ENCODE measurements around the gene FANCC.
A peak's percentile ranks its signal among the peaks of the same experiment; 100 is the strongest.

FANCC gene

DNA sequence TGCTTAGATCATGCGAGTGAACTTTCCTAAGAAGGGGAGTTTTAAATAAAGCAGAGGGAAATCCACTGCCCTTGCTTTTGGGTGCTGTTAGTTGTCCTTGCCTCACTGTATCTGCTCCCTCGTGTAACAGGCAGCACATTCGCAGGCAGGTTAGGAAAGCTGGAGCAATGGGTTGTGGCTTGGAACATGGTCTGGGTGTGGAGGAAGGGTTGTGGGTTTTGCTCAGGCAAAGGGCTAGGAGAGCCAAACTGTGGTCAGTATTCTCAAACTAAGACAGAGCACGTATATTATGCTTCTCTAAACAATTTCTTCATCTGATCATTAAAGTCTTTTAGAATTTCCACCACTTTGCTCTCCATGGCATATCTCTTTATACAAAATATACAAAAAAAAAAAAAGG is 135.7 kb downstream of the FANCC start:
- no peak for DNase-seq

DNA sequence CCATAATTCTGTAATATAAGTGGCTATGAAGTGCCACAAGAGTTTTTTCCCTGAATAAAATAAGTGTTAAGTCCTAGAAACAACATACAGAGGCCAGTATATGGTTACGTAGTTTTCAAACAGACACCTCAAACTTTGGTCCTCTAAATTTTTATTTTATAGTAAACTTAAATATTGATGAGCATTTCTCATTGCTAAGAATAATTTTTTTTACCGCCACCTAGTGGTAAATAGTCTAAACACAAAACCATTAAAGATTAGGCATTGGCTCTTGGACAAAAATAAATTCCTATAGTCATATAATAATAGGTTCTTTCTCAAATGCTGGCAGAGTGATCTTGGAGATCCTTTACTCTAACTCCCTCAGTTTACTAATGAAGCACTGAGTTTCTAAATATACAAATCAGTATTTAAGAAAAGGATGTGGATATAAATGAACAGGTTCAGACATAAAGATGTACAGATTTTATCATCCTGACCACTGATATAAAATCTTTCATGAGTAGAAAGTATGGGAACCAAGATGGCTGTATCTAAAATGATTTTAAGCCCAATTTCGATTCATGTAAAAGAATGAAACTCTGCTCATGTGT is 136.2 kb downstream of the FANCC start:
- no peak for DNase-seq

DNA sequence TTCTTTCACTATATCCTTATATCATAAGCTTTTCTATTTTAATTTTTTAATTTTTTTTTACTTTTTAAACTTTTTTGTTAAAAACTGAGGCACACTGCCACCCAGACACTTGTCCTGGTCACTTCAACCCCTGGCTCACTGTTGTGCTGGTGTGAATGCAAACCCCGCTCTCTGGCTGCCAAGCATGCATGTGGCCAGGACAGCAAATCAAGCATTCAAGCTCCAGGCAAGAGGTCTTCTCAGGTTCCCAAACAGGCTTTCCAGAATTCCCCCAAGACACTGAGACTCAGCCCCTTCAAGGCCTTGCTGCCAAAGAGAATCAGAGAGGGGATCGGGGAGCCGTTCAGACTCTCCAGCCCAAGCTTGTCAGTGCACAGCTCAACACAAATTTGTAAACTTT is 139.9 kb downstream of the FANCC start:
- DNase-seq = no peak

DNA sequence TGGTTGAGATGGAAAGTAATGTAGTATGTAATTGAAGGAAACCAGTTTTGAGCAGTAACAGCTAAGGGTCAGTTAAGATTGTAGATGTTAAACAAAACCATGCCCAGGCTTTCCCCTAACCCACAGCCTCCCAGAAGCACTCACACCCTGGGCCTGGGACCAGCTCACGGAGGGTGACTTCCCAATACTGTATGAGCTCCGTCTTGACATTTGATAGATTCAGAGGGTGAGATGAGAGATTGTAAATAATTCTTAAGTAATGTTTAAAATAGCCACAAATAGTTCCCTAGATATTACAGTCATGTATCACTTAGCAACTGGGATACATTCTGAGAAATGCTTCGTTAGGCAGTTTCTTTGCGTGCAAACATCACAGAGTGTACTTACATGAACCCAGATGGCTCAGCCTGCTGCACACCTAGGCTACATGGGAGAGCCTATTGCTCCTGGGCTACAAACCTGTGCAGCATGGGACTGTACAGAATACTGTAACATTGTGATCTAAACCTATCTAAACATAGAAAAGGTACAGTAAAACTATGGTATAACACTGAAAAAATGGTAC is 140.7 kb downstream of the FANCC start:
- no peak for DNase-seq

DNA sequence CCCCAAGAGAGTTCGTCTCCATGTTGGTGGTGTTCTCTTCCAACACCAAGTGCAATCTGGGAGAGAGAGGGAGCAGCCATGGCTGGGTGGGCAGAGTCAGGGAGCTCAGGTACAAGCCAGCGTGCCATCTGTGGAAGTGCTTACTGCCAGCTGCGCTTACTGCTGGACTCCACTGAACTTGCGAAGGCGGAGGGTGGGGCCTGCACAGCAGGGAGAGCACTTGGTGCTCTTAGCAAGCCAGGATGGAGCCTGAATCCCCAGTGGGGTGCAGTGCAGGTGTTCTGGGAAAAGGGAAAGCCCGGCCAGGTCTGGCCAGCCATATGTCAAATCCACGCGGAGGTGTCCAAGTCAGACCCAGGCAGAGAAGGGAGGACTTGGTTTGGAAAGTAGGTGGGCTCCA is 142.0 kb downstream of the FANCC start:
- DNase-seq = no peak

DNA sequence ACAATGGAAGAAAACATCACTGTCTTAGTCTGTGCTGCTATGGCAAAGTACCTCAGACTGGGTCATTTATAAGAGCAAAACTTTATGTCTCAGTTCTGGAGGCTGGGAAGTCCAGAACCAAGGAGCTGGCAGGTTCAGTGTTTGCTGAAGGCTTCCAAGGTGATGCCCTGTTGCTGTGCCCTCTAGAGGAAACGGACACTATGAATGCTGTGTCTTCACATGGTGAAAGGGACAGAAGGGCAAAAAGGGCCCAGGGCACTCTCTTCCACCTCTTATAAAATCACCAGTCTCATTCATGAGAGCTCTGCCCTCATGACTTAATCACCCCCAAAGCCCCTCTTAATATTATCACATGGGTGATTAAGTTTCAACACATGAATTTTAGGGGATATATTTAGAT is 143.5 kb downstream of the FANCC start:
- DNase-seq = no peak

DNA sequence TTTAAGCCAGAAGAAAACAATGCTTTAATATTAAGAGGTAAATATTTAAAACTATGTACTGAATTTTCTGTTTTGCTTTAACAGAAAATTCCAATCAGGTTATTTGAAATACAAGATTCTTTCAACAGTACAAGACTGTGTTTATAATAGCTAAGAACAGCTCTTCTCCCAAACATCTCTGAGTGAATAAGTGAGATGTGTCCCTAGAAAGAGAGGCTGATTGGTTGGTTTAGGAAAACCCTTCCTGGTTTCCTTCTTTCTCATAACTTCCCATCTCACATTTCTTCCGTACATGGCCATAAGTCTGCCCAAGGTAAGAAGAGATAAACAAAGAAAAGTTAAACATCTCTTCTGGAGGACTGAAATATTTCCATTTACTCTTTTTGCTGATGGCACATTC is 145.9 kb downstream of the FANCC start:
- DNase-seq = no peak

DNA sequence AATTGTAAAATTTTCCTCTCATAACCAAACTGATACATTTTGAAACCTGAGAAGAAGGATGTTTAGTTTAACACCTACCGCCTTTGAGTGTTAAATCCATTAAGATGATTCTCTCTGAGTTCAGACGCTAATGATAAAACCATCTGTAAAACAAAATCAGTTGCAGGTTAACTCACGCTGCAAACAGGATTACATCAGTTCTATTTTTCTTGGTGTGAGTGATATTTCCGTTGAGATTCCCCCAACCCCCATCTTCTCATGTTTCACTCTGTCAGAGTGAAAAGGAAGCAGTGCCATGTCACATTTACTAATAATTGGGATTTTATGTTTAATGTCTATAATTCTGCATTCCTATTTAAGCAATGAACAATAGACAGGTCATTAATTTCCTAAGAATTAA is 146.5 kb downstream of the FANCC start:
- DNase-seq = no peak

DNA sequence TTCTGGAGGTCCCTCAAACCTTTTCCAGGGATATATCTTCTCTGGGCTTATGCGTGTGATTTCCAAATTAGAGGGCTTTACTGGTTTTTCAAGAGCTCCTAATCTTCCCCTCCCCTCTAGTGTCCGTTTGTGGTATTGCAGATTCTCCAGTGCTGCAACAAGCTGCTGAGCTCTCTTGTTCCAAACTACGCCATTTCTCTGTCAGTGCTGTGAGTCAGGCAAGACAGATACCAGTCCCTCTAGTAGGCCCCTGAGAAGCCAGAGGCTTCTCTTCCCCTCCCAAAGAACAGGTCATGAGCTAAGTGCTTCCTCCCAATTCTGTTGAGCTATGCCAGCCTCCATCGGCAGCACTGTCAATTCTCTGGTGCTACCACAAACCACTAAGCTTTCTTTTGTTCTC is 149.5 kb downstream of the FANCC start:
- peak; percentile 45 for DNase-seq

DNA sequence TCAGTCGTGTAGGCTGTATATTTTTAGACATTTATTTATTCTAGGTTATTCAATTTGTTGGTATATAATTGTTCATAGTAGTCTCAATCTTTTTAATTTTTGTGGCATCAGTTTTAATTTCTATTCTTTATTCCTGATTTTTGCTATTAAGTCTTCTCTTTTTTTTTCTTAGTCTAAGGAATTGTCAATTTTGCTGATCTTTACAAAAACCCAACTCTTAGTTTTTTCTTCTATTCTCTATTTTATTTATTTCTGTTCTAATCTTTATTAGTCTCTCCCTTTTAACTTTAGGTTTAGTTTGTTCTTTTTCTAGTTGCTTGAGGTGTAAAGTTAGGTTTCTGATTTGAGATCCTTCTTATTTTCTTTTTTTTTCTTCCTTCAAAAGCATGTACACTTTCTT is 152.5 kb downstream of the FANCC start:
- no peak for DNase-seq

DNA sequence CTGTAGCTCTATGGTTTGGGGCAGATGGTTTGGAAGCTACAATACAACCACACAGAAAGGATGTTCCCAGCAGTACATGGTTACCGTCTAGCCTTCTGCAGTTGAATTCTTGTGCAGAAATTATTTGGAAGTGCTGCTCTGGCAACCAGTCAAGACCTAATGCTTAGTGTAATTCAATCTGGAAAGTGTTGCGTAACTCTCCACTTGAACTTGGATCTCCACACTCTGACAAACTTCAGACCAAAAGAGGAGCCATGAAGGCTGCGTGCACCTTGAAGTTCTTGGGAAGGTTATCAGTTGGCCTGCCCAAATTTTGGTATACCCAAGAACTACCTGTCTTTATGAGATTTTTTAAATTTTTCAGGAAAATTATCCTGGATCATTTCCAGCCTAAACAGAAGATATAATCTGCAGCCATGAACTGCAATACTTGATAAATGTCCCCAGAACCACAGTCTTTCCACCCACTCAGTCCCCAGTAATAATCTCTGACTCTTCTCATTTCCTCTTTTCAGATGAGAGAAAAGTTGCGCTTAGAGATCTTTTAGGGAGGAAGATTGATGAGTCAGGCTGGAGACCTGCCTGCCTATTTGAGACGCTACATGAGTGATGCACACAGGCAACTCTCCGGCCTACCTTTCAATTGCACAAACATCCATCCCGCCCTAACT is 159.9 kb downstream of the FANCC start:
- DNase-seq = no peak

DNA sequence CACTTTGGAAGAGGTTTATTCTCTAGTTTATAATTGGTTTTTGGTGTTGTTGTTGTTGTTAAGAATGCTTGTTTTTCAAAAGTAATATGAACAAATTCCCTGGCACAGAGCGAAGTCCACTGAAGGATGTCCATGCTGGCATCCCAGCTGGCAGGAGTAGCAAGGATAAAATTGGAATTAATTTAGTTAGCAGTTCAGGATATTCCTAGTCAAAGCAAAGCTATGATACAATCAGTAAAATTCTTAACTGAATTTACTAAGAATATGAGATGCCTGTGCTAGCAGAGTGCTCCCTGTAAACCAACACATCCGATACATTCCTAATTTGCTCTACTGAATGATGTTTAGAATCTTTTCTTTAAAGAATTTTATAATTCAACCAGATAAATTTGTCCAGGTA is 161.4 kb downstream of the FANCC start:
- no peak for DNase-seq

DNA sequence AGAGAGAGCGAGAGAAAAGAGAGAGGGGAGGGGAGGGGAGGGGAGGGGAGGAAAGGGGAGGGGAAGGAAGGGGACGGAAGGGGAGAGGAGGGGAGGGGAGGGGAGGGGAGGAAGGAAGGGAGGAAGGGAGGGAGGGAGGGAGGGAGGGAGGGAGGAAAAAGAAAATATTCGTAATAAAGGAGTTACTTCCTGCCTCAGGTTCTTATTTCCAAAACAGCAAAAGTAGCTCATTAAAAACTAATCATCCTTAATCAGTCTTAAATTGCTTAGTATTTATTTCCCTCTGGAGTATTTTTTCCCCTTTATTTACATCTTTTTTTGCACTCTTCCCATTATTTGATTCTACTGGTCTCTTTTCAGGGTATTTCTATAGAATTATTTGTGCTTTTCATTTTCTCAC is 162.3 kb downstream of the FANCC start:
- DNase-seq = no peak

DNA sequence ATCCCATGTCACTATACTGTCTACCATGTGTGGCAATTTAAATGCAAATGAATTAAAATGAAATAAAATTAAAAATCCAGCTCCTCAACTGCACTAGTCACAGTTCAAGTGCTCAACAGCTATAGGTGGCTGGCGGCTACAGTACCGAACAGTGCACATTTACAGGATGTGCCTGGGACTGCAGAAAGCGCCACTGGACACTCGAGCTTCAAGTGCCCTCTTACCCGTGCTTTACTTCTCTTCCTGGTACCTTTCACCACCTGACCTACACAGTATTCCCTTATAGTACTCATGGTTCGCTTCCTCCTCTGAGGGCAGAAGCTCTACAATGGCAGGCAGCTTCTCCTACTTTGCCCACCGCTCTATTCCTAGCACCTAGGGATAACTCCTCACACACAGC is 166.6 kb downstream of the FANCC start:
- no peak for DNase-seq

DNA sequence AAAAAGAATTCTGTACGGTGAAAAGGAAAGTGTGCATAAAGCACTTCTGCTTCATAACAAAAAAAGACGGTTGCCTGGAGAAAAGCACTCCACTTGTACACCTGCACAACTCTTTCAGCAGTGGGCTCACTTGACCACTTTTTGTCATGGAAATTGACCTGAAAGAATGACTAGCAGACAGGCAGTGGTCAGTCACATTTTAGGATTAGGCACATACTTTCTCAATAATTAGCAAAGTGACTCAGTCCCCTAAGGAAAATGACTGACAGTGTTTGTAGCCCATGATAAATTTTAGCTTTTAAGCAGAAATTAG is 169.3 kb downstream of the FANCC start:
- DNase-seq = no peak

DNA sequence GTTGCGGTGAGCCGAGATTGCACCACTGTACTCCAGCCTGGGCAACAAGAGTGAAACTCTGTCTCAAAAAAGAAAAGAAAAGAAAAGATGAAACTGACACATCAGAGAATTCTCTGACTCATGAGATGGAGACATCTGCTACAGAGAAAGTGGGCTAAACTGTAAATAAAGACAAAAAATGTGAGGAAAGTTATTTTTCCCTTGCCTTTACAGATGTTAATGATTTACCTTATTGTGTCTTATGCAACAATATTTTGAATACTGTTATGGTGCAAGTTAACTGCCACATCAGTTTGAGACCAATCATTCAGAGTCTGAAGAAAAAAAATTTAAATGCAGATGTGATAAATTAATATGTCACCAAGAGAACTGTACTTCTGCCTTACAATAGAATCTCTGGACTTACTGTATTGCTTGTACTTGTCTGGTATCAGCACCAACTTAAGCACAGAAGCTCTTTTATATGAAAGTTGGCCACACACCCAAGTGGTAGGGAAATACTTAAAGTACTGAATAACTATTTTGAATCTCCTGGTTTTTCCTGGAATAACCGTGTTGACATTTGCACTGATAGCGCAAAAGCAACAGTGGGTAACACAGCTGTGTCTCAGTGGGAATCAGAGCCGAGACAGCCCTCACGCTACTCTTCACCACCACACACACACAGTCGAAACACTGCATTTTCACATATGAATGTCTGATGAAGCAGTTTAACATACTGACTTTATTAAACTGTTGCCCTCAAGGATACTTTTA is 169.9 kb downstream of the FANCC start:
- no peak for DNase-seq

DNA sequence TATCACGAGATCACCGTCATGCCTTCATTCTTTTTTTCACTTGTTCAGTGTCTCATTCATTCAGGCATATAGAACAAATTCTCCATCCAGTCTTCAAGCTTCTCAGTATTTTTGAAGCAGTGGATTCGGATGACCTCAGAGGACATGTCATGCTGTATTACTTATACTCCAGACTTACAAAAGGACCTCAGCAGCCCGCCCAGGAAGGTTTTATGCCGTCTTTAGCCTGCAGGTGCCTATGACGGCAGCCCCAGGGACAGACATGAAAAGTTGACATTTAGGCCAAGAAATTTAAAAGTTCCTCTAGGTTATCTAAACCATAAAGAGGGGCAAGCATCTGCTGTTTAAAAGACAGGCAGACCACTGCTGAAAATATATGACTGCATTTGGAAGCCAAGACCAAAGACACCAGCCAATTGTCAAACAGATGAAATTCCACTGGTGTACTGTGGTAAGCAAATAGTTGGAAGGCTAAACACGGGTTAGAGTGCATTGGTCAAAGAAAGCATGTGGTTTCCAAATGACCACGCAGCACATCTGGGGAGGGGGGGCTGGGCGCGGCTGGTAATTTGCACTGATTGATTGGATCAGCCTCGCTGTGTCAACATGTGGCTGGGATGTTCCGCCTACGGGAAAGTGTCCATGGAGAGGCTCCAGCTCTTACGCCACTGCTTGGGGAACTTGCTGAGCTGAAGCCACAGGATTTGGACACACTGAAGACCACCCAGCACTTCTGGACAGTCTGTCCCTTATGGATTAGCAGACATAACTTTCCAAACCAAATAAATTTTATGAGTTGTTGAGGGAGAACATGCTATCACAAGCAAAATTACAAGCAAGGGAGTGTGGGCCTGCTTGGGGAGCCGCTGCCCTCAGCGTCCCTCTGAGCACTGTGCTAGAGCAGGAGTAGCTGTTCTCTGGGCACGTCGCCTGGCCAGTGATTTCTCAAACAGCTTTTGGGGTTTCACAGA is 173.6 kb downstream of the FANCC start:
- DNase-seq = no peak

DNA sequence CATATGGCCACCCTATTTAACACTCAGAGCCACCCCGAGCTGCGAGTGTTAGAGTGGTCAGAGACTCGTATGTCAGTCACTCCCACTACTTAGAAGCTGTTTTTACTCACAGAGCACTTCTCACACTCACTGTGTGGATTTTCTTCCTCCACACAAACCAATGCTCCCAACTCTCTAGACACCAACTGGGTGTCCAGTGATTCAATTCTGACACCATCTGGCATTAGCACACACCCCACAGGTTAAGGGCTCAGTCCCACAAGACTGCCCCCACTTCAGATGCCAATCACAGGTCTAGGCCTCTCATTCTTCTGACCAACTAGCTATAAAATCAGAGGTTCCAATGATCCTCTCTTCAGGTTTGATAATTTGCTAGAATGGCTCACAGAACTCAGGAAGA is 174.8 kb downstream of the FANCC start:
- no peak for DNase-seq

DNA sequence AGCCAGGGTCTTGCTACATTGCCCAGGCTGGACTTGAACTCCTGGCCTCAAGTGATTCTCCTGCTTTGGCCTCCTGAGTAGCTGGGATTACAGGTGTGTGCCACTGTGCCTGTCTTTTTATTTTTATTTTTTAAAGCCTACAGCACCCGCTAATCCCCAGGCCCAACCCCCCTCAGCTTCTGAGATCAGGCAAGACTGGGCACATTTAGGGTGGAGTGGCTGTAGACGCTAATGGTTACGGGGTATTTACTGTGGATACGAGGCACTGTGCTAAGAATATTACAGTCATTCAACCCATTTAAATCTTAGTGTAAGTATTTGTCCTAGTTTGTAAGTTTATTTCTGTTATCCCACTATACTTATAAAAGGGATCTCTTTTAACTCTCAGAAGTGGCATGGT is 175.2 kb downstream of the FANCC start:
- no peak for DNase-seq

DNA sequence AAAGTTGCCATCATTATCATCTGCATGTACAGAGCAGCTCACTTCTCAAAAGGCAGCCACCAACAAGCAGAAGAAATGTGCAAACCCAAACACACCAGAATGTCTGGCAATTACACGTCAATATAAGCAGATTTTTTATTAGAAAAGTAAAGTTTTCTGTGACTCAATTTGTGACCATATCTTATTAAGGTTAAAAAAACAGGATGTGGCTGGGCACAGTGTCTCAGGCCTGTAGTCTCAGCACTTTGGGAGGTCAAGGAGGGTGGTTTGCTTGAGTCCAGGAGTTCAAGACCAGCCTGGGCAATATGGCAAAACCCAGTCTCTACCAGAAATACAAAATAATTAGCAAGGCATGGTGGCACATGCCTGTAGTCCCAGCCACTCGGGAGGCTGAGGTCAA is 176.7 kb downstream of the FANCC start:
- DNase-seq = no peak

DNA sequence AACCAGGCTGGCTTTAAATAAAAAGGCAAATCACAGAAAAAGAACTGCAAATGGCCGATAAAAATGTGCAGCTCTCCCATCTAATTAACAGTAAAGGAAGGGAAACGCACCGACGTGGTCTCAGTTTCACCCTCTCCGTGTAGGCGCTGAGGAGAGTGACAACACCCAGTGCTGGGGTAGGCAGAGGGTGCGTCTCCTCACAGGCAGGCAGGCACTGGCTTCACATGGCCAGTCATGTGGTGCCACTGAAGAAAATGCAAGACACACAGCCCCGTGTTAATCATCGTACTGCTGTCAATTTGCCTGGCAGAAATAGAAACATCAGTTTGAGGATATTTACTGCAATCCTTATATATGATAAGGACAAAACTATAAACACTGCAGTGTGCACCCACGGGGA is 178.4 kb downstream of the FANCC start:
- peak; percentile 36 for DNase-seq

DNA sequence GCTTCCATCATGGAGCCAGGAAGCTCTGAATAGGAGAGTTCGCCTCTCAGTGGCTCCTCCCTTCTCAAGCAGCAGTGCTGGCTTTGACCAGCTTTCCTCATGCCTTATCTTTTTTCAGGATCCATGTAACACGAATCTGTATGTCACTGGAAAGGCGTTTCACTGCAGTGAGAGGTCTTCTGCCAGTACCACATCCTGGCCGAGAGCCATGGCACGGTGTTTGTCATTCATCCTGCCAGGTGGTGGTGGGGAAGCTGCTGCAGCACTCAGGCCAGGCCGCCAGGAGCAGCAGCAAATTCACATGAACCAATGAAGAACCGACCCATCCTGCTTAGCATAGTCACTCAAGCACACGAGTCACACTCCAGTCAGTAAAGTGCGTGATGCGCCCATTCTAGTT is 179.0 kb downstream of the FANCC start:
- peak; percentile 91 for DNase-seq

DNA sequence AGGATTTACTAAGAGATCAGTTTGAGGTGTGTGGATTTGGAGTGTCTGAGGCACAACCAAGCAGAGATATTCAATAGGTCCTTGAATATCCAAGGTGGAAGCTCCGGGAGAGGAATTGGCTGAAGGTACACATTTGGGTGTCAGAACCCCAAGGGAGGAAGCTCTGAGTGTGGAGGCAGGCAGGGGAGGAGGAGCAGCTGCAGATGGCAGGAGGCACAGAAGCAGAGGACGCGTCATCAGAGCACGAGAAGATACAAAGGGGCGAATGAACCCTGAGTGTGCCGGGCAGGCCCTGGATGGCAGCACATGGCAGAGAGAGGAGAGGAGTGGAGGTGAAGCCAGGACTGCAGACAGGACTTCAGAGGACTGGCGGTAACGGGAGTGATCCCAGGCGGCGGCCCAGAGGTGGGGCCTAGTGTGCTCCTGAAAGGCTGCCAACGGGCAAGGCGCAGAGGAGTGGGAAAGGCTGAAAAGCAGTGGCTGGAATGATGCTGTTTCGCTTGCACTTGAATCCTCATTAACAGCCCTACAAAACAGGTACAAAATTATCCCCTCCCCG is 179.8 kb downstream of the FANCC start:
- DNase-seq = peak; percentile 75
